GM13977 (cell line): ENCODE measurements around the gene CENPM.

Experiments used
- DNase-seq: peaks from one replicate; pipeline ENCODE4 v3.0.0; 2012; ENCODE audit warnings: low spot score
- in situ Hi-C: fragments of 300-500 bp; cut with MboI; formaldehyde crosslinking; loops from one replicate; pipeline ENCODE4 v1.12.0; 2022; ENCODE audit warnings: low sequenced_read_pairs, low pct_unique_long_range_greater_than_20kb, mixed read lengths, inconsistent platforms; ENCODE audit not compliant: unreplicated experiment
- TF ChIP-seq, protein P1 (sequence below): IDR thresholded peaks from 2 replicates; pipeline ENCODE4 v1.5.1; 2012; ENCODE audit warnings: mild to moderate bottlenecking, control low read depth; ENCODE audit not compliant: insufficient read depth; ENCODE audit errors: extremely low read depth, missing control alignments

The CENPM gene

DNA sequence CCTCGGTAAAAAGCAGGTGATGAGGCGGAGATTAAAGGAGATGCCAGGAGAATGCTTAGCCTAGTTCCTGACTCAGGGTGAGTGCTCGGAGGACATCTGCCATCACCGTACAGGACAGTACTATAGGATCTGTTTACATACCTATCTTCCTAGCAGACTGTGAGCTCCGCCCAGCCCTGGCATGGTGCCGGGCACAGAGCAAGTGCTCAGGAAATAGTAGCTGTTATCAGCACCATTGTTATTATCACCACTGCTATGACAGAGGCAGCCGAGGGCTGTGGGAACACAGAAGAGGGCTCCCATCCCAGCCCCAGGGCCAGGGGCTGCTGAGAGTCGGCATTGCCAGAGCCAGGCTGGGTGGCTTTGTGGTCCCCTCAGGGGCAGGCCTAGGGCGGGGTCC lies 21.6 kb upstream of the CENPM start:
- in situ Hi-C loops = loop anchor here (25.0 kb wide), 1 partner anchor 469 kb away; the partner anchor contains the start of gene NFAM1
- no peak for DNase-seq
- TF ChIP-seq, protein P1, sequence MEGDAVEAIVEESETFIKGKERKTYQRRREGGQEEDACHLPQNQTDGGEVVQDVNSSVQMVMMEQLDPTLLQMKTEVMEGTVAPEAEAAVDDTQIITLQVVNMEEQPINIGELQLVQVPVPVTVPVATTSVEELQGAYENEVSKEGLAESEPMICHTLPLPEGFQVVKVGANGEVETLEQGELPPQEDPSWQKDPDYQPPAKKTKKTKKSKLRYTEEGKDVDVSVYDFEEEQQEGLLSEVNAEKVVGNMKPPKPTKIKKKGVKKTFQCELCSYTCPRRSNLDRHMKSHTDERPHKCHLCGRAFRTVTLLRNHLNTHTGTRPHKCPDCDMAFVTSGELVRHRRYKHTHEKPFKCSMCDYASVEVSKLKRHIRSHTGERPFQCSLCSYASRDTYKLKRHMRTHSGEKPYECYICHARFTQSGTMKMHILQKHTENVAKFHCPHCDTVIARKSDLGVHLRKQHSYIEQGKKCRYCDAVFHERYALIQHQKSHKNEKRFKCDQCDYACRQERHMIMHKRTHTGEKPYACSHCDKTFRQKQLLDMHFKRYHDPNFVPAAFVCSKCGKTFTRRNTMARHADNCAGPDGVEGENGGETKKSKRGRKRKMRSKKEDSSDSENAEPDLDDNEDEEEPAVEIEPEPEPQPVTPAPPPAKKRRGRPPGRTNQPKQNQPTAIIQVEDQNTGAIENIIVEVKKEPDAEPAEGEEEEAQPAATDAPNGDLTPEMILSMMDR = no peak

DNA sequence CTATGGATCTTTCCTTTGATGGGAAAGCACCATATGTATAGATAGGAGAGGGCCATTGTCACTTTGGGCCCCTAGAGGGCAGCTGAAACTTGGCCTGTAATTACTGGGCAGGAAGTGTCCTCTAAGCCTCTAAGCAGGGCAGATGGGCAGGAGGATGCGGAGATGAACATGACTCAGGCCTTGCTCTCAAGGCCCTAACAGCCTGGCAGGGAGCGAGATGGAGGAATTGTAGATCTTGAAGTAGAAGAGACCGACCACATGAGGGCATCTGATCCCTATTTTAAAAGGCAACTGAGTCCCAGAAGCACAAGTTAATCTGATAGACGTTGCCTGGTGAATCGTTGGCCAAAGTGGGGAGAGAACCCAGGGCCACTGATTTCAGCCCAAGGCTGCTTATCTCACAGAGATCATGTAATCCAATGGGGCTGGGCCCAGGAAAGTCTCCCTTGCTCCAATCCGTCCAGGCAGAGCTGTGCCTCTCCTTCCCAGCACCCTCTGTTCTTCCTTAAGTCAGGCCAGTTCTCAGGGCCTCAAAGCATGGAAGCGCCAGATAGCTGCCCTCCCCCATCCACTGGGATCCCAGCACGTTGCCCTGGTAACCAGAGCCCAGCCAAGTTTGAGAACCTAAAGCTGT lies 19.8 kb upstream of the CENPM start:
- peak; percentile 74 for DNase-seq
- TF ChIP-seq, protein P1 = peak; percentile 63
- in situ Hi-C loops = loop anchor here (25.0 kb wide), 1 partner anchor 471 kb away; the partner anchor contains the start of gene NFAM1

DNA sequence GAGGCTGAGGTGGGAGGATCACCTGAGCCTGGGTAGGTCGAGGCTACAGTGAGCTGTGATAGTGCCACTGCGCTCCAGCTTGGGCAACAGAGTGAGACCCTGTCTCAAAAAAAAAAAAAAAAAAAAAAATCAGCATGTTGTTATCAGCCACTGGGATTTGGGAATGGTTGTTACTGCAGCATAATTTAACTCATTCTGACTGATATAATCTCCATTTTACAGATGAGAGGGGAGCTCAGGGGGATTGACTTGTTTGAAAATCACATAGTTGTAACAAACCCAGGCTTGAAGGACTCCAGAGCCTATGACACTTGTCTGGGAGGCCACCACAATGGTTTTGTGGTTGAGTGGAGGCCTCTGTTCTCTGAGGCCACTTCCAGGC lies 19.3 kb upstream of the CENPM start:
- TF ChIP-seq, protein P1 = no peak
- DNase-seq = no peak
- in situ Hi-C loops = loop anchor here (25.0 kb wide), 1 partner anchor 471 kb away; the partner anchor contains the start of gene NFAM1

DNA sequence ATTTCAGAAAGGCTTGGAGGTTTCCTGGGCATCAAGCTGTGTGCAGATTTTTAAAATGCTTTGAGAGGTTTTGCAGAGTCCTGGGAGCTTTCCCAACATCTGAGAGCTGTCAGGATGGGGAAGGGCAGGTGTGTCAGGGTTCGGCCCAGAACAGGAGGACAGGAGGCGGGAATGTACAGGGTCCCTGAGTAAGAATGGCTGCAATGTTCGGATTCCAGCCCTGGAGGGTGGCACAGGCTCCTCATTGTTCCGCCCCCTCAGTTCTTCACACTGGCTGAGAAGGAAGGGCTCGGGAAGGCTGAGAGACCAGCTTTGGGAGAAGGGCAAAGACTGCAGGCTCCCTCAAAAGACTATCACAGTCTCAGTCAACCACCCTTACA lies 17.1 kb upstream of the CENPM start:
- TF ChIP-seq, protein P1 = no peak
- in situ Hi-C loops = loop anchor here (25.0 kb wide), 1 partner anchor 473 kb away; the partner anchor contains the start of gene NFAM1
- no peak for DNase-seq

DNA sequence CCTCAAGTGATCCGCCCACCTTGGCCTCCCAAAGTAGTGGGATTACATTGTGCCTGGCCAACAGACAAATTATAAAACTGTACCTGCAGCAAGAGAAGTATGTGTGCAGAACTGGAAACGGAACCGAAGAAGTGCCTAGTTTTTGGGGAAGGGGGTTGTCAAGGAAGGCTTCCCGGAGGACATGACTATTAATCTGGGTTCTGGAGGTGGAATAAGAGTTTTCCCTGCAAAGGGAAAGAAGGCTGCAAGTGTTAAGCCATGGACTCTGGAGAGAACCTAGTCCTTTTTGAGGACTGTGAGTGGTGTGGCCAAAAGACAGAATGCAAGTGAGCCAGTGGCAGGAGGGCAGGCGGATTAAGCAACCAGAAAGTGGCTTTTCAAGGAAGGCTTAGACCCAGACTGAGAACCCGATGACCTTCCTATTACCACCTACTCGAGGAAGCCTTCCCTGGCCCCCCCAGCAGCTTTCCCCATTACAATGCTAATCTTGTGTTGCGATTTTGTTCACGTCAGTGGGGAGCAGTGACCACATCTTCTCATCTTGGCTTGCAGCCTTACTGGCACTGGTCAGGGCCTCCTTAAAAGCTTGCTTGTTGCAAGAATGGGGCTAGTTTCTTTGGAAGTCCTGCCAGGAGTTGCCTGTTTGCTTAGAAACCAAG lies 16.6 kb upstream of the CENPM start:
- DNase-seq = no peak
- TF ChIP-seq, protein P1 = no peak
- in situ Hi-C loops = loop anchor here (25.0 kb wide), 1 partner anchor 474 kb away; the partner anchor contains the start of gene NFAM1

DNA sequence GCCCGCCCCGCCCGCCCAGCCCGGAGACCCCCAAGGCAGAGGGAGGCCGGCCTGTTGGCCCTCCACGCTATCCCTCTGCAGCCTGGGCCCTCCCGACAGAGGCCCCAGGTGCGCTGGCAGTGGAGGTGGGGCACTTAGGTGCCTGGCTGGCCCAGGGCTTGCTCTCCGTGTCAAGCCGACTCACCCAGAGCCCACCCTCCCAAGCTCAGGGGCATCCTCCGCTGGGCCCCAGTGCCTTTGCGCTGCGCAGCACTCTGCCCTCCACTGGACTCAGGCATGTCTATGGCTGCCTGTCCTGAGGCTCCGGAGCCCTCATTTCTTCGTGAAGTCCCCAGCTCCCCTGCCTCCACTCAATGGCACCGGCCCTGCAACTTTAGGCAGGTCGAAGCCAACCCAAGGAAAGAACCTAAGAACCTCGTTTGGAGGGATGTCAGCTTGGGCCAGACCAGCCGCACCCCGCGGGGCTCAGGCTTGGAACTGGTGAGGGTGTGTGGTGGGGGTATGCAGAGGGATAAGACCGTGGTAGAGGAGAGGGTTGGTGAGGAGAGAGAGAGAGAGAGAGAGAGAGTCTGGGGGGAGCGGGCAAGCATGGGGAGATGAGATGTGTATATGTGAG lies 11.1 kb upstream of the CENPM start:
- in situ Hi-C loops = loop anchor here (25.0 kb wide), 1 partner anchor 479 kb away; the partner anchor contains the start of gene NFAM1
- DNase-seq = no peak
- TF ChIP-seq, protein P1 = no peak
